Erythroblast (primary cell): Measurements from ENCODE around the gene SSBP4.

ENCODE experiments used
- GATA1 ChIP-seq: IDR thresholded peaks from 2 replicates; pipeline ENCODE4 v1.6.1; 2011; ENCODE audit warnings: low read depth, mild to moderate bottlenecking, control low read depth, low read length, moderate library complexity
- POLR2A ChIP-seq: IDR thresholded peaks from 2 replicates; pipeline ENCODE4 v1.6.1; 2011; ENCODE audit warnings: mild to moderate bottlenecking, low read length

GRCh38 chr19:18474366-18474887, 55.2 kb downstream of the SSBP4 start:
- TF ChIP-seq POLR2A (no peak), GATA1 (no peak)
